A549 (cell line): ENCODE data around the gene CBLIF. TPM values are rescaled to one million over a fixed set of nuclear protein-coding genes. Genes with fewer than 3 reads are reported as not detected.

Source experiments
- ATAC-seq, 2 experiments: fragments of 200-7000 bp in 1 of 2; fragments of >200 bp in 1 of 2; cut with Nextera tagmentation in 1 of 2; cut with Tn5 transposase in 1 of 2; 3 replicates each; pipeline versions ENCODE4 v1.8.0 to v1.9.1; 2018 to 2020; ENCODE audit warnings: mild to moderate bottlenecking in 1 of 2, moderate library complexity in 1 of 2
- CTCF ChIA-PET: fragments of 300-600 bp; sonication (Branson Sonifier 250); formaldehyde crosslinking; extraction: SDS; loops from one replicate; lab custom pipeline; 2021; ENCODE audit warnings: antibody characterized with exemption, inconsistent platforms; lab: Yijun Ruan, JAX
- POLR2A ChIA-PET: fragments of 350-600 bp; formaldehyde crosslinking; extraction: SDS; loops from one replicate; lab custom pipeline; 2021; ENCODE audit warnings: antibody characterized with exemption, inconsistent platforms; lab: Yijun Ruan, JAX
- DNase-seq, 2 experiments: peaks; one replicate each; pipeline versions ENCODE4 v3.0.0 to v3.0.0-alpha.2; 2011 to 2016; ENCODE audit warnings: low read depth in 1 of 2, low spot score in 1 of 2
- FAIRE-seq: peaks from 2 replicates; lab custom pipeline; 2011; peaks lifted over from hg19 to GRCh38; lab: Jason Lieb, UNC
- H3K27ac ChIP-seq, 2 experiments: fragments of >200 bp; sonication (Bioruptor Twin); formaldehyde crosslinking; 3 replicates each; pipeline ENCODE4 v1.5.1; 2016 to 2017
- H3K4me1 ChIP-seq: fragments of >200 bp; sonication (Bioruptor Twin); formaldehyde crosslinking; 3 replicates; pipeline ENCODE4 v1.6.1; 2016
- H3K4me2 ChIP-seq: fragments of >200 bp; sonication (Bioruptor Twin); formaldehyde crosslinking; 3 replicates; pipeline ENCODE4 v1.6.1; 2016
- H3K4me3 ChIP-seq: fragments of >200 bp; sonication (Bioruptor Twin); formaldehyde crosslinking; 3 replicates; pipeline ENCODE4 v1.5.1; 2016
- H3K9me3 ChIP-seq: fragments of >200 bp; sonication (Bioruptor Twin); formaldehyde crosslinking; 3 replicates; pipeline ENCODE4 v1.6.1; 2016
- EHF ChIP-seq: fragments of 250-450 bp; sonication (Bioruptor Pico); IDR thresholded peaks from 2 replicates; pipeline ENCODE4 v1.5.0; 2020; ENCODE audit warnings: mild to moderate bottlenecking
- EHMT2 ChIP-seq: fragments of 200-600 bp; sonication (generic); IDR thresholded peaks from 2 replicates; pipeline ENCODE4 v1.6.1; 2016; ENCODE audit warnings: antibody characterized with exemption, low read depth, mild to moderate bottlenecking, moderate library complexity
- FOSL2 ChIP-seq, 2 experiments: fragments of 450-650 bp in 1 of 2; fragments of >200 bp in 1 of 2; sonication (Bioruptor Twin) in 1 of 2; formaldehyde crosslinking; IDR thresholded peaks; 2 replicates each; pipeline versions ENCODE4 v1.5.0 to v1.6.1; 2016 to 2020; ENCODE audit warnings: mild to moderate bottlenecking in 1 of 2, moderate library complexity in 1 of 2
- HDAC2 ChIP-seq: fragments of 200-600 bp; sonication (generic); IDR thresholded peaks from 2 replicates; pipeline ENCODE4 v1.6.1; 2016
- JUN ChIP-seq, 2 experiments: fragments of >200 bp; sonication (Bioruptor Twin); formaldehyde crosslinking; IDR thresholded peaks; 2 replicates in 1 of 2; 3 replicates in 1 of 2; pipeline ENCODE4 v1.6.1; 2016 to 2017
- KDM5A ChIP-seq: fragments of 200-600 bp; sonication (generic); IDR thresholded peaks from 2 replicates; pipeline ENCODE4 v1.6.1; 2016; ENCODE audit warnings: antibody characterized with exemption, mild to moderate bottlenecking
- MAFK ChIP-seq: fragments of 450-650 bp; IDR thresholded peaks from 2 replicates; pipeline ENCODE4 v1.6.1; 2014; ENCODE audit not compliant: partially characterized antibody
- MAZ ChIP-seq: fragments of 150-350 bp; IDR thresholded peaks from 2 replicates; pipeline ENCODE4 v1.6.1; 2014; ENCODE audit warnings: antibody characterized with exemption, low read depth, low read length, borderline replicate concordance
- MYC ChIP-seq: IDR thresholded peaks from 2 replicates; pipeline ENCODE4 v1.6.1; 2012; ENCODE audit warnings: mild to moderate bottlenecking, inconsistent platforms, low read length, improper control_type of control experiment, borderline replicate concordance
- NR3C1 ChIP-seq: fragments of >200 bp; sonication (Bioruptor Twin); formaldehyde crosslinking; IDR thresholded peaks from 3 replicates; pipeline ENCODE4 v1.6.1; 2017
- PHF8 ChIP-seq: fragments of 200-600 bp; sonication (generic); IDR thresholded peaks from 2 replicates; pipeline ENCODE4 v1.6.1; 2016; ENCODE audit warnings: low read depth, mild to moderate bottlenecking, antibody characterized with exemption, moderate library complexity, borderline replicate concordance
- POLR2A ChIP-seq: IDR thresholded peaks from 2 replicates; pipeline ENCODE4 v1.6.1; 2012; ENCODE audit warnings: mild to moderate bottlenecking, low read length
- RFX5 ChIP-seq: fragments of 450-650 bp; IDR thresholded peaks from 2 replicates; pipeline ENCODE4 v1.7.1; 2014; ENCODE audit warnings: antibody characterized with exemption, mild to moderate bottlenecking, moderate library complexity
- ZC3H11A ChIP-seq: fragments of 450-650 bp; IDR thresholded peaks from 2 replicates; pipeline ENCODE4 v1.6.1; 2014; ENCODE audit warnings: antibody characterized with exemption, mild to moderate bottlenecking
- ZFP36 ChIP-seq: fragments of 450-650 bp; IDR thresholded peaks from 2 replicates; pipeline ENCODE4 v1.6.1; 2014; ENCODE audit warnings: borderline replicate concordance; ENCODE audit not compliant: partially characterized antibody
- ZNF302 ChIP-seq: fragments of 250-450 bp; sonication (Bioruptor Pico); IDR thresholded peaks from 2 replicates; pipeline ENCODE4 v1.9.0; 2021; ENCODE audit warnings: inconsistent platforms, mild to moderate bottlenecking, moderate library complexity
- WGBS: methylation state at CpG from one replicate; pipeline ENCODE4 v1.1.6; 2017; ENCODE audit errors: missing lambda C conversion rate; 5-methylcytosine and 5-hydroxymethylcytosine counted together
- polyA plus RNA-seq, 4 experiments: library from polyadenylated mRNA; depleted of rRNA in 3 of 4; stranded (reverse); fragments of >200 nt; fragmentation: RNase III in 1 of 4; extraction: RNeasy Plus Mini Kit Qiagen cat#74134 plus additional on column Dnase treatment in 1 of 4; gene quantifications; 2 replicates in 3 of 4; 3 replicates in 1 of 4; pipeline ENCODE4 v1.2.3, GENCODE V29; 2011 to 2017
- TF ChIP-seq, protein P1 (sequence below): fragments of >200 bp; sonication (Bioruptor Twin); formaldehyde crosslinking; IDR thresholded peaks from 3 replicates; pipeline ENCODE4 v1.6.1; 2016
- TF ChIP-seq, protein P2 (sequence below): IDR thresholded peaks from 2 replicates; pipeline ENCODE4 v1.6.1; 2012
- TF ChIP-seq, protein P3 (sequence below): fragments of 150-350 bp; IDR thresholded peaks from 2 replicates; pipeline ENCODE4 v1.6.1; 2014; ENCODE audit warnings: low read depth, mild to moderate bottlenecking, low read length
- TF ChIP-seq, protein P4 (sequence below): IDR thresholded peaks from 2 replicates; pipeline ENCODE4 v1.6.1; 2012
- TF ChIP-seq, protein P5 (sequence below): IDR thresholded peaks from 2 replicates; pipeline ENCODE4 v1.6.1; 2012; ENCODE audit warnings: low read depth, borderline replicate concordance

The CBLIF gene
- polyA plus RNA-seq, 2 of the 4 experiments (the other 2 are of a cell fraction): not detected

- TF ChIP-seq, protein P1, sequence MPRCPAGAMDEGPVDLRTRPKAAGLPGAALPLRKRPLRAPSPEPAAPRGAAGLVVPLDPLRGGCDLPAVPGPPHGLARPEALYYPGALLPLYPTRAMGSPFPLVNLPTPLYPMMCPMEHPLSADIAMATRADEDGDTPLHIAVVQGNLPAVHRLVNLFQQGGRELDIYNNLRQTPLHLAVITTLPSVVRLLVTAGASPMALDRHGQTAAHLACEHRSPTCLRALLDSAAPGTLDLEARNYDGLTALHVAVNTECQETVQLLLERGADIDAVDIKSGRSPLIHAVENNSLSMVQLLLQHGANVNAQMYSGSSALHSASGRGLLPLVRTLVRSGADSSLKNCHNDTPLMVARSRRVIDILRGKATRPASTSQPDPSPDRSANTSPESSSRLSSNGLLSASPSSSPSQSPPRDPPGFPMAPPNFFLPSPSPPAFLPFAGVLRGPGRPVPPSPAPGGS: peak; percentile 71; the same call in 1 of the 3 replicates
- no peak for TF ChIP-seq NR3C1
- TF ChIP-seq PHF8: peak; percentile 26; the same call in 1 of the 2 replicates
- TF ChIP-seq ZFP36: no peak
- no peak for TF ChIP-seq ZNF302 (CRISPR knock-in tag)
- peak; percentile 56; the same call in 1 of the 2 replicates for TF ChIP-seq MYC
- peak; percentile 83; the same call in 1 of the 2 replicates for TF ChIP-seq MAZ
- TF ChIP-seq POLR2A: peak; percentile 78
- peak; percentile 29 to 92; a peak in 3 of 5 replicates for TF ChIP-seq JUN (IDR thresholded peaks at IDR 0.05)
- no peak for TF ChIP-seq RFX5
- no peak for TF ChIP-seq MAFK
- TF ChIP-seq, protein P2, sequence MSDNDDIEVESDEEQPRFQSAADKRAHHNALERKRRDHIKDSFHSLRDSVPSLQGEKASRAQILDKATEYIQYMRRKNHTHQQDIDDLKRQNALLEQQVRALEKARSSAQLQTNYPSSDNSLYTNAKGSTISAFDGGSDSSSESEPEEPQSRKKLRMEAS: peak; percentile 81
- no peak for TF ChIP-seq FOSL2 (IDR thresholded peaks at IDR 0.05)
- TF ChIP-seq FOSL2 (CRISPR knock-in tag; IDR thresholded peaks at IDR 0.05): 0 out of 2 replicates have a peak, but pooled peaks have one; percentile 5
- peak; percentile 73 for TF ChIP-seq KDM5A
- TF ChIP-seq HDAC2: no peak
- TF ChIP-seq, protein P3, sequence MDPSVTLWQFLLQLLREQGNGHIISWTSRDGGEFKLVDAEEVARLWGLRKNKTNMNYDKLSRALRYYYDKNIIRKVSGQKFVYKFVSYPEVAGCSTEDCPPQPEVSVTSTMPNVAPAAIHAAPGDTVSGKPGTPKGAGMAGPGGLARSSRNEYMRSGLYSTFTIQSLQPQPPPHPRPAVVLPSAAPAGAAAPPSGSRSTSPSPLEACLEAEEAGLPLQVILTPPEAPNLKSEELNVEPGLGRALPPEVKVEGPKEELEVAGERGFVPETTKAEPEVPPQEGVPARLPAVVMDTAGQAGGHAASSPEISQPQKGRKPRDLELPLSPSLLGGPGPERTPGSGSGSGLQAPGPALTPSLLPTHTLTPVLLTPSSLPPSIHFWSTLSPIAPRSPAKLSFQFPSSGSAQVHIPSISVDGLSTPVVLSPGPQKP: no peak
- TF ChIP-seq EHF (CRISPR knock-in tag): no peak
- TF ChIP-seq, protein P4, sequence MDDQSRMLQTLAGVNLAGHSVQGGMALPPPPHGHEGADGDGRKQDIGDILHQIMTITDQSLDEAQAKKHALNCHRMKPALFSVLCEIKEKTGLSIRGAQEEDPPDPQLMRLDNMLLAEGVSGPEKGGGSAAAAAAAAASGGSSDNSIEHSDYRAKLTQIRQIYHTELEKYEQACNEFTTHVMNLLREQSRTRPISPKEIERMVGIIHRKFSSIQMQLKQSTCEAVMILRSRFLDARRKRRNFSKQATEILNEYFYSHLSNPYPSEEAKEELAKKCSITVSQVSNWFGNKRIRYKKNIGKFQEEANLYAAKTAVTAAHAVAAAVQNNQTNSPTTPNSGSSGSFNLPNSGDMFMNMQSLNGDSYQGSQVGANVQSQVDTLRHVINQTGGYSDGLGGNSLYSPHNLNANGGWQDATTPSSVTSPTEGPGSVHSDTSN: peak; percentile 57; the same call in 1 of the 2 replicates
- TF ChIP-seq, protein P5, sequence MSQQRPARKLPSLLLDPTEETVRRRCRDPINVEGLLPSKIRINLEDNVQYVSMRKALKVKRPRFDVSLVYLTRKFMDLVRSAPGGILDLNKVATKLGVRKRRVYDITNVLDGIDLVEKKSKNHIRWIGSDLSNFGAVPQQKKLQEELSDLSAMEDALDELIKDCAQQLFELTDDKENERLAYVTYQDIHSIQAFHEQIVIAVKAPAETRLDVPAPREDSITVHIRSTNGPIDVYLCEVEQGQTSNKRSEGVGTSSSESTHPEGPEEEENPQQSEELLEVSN: peak; percentile 45; the same call in 1 of the 2 replicates
- TF ChIP-seq ZC3H11A: peak; percentile 27; the same call in 1 of the 2 replicates
- TF ChIP-seq EHMT2: no peak
- no peaks in the 10 kb centered on the region for H3K9me3 ChIP-seq
- H3K27ac ChIP-seq: peak within 1 kb of the TSS; percentile 83 to 91
- peak; percentile 84 to 92 for DNase-seq
- WGBS: 2% methylated on average over 39 of the region's 54 CpGs
- H3K4me2 ChIP-seq: peak within 1 kb of the TSS; percentile 72
- H3K4me1 ChIP-seq: peaks cover 11% of the 10 kb centered on the region; the same call in 2 of the 3 replicates
- POLR2A ChIA-PET: interaction anchor here (0.6 to 1.1 kb wide), 2 partner anchors 54 to 141 kb away, joined by 3 to 5 read pairs; partner anchors contain the start of gene PATL1
- no peak for FAIRE-seq
- peak within 1 kb of the TSS; percentile 90 for H3K4me3 ChIP-seq
- CTCF ChIA-PET: interaction anchor here (1.2 to 16.3 kb wide), 3 partner anchors 9 to 140 kb away, joined by 3 to 261 read pairs (median 9); partner anchors contain the start of gene STX3
- peak; percentile 98 for ATAC-seq
Measured at GRCh38 chr11:59810189-59810910, 34.9 kb downstream of the CBLIF start, which contains the start of gene MRPL16. Gene MRPL16 (minus strand): TSS chr11:59810778. CDS start chr11:59810658, 120 bp downstream.
